ENCODE measurements around the gene TYRP1. TPM values are rescaled to one million over a fixed set of nuclear protein-coding genes. Genes with fewer than 3 reads are reported as not detected.

Gene TYRP1
- polyA plus RNA-seq, 1 donor from 2014 or later, result not detected

DNA sequence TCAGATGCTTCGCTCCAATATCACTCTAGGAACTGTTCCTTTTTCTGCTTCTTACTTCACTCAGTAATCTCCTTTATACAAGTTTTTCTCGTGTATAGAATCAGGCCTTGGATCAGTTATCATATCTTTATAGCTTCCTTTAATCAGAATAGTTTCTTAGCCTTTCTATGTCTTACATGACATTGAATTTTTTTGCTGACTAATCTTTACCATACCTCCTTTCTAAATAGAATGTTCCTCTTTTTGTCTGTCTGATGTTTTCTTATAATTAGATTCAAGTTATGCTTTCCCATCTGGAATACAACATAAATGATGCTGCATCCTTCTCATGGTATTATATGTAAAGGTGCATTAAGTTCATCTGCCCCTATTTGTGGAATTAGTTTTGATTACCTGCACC, 40.2 kb upstream of the TYRP1 start:
- Histone ChIP-seq H3F3A (ENCODE audit: insufficient read depth, low read length, poor library complexity, severe bottlenecking) (no peaks in the 10 kb centered on the region), H3K4me2 (ENCODE audit: low read length) (no peak overlapping the region), H3K4me3 (ENCODE audit: low read length) (no peak overlapping the region), H3K9me3 (ENCODE audit: low read length) (no peaks in the 10 kb centered on the region), H4K20me1 (ENCODE audit: insufficient read depth) (no peaks in the 10 kb centered on the region), H3K9ac (ENCODE audit: low read length) (no peak overlapping the region), H3K27me3 (ENCODE audit: insufficient read depth, low read depth, low read length) (no peaks in the 10 kb centered on the region), H3K27ac (ENCODE audit: low read length) (no peak overlapping the region), H3K9me2 (ENCODE audit: insufficient read depth, low read length) (no peaks in the 10 kb centered on the region), H2AFZ (ENCODE audit: low read depth, low read length) (no peak overlapping the region), H3K79me2 (replicated peaks; ENCODE audit: insufficient read depth, low read length) (no peaks in the 10 kb centered on the region), H3K36me3 (ENCODE audit: insufficient read depth, low read length) (no peaks in the 10 kb centered on the region)
- TF ChIP-seq, protein P1, sequence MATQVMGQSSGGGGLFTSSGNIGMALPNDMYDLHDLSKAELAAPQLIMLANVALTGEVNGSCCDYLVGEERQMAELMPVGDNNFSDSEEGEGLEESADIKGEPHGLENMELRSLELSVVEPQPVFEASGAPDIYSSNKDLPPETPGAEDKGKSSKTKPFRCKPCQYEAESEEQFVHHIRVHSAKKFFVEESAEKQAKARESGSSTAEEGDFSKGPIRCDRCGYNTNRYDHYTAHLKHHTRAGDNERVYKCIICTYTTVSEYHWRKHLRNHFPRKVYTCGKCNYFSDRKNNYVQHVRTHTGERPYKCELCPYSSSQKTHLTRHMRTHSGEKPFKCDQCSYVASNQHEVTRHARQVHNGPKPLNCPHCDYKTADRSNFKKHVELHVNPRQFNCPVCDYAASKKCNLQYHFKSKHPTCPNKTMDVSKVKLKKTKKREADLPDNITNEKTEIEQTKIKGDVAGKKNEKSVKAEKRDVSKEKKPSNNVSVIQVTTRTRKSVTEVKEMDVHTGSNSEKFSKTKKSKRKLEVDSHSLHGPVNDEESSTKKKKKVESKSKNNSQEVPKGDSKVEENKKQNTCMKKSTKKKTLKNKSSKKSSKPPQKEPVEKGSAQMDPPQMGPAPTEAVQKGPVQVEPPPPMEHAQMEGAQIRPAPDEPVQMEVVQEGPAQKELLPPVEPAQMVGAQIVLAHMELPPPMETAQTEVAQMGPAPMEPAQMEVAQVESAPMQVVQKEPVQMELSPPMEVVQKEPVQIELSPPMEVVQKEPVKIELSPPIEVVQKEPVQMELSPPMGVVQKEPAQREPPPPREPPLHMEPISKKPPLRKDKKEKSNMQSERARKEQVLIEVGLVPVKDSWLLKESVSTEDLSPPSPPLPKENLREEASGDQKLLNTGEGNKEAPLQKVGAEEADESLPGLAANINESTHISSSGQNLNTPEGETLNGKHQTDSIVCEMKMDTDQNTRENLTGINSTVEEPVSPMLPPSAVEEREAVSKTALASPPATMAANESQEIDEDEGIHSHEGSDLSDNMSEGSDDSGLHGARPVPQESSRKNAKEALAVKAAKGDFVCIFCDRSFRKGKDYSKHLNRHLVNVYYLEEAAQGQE (IDR thresholded peaks at IDR 0.05; ENCODE audit: borderline replicate concordance), result no peak
- TF ChIP-seq POLR2AphosphoS5 (IDR thresholded peaks at IDR 0.05), result no peak
- TF ChIP-seq, protein P2, sequence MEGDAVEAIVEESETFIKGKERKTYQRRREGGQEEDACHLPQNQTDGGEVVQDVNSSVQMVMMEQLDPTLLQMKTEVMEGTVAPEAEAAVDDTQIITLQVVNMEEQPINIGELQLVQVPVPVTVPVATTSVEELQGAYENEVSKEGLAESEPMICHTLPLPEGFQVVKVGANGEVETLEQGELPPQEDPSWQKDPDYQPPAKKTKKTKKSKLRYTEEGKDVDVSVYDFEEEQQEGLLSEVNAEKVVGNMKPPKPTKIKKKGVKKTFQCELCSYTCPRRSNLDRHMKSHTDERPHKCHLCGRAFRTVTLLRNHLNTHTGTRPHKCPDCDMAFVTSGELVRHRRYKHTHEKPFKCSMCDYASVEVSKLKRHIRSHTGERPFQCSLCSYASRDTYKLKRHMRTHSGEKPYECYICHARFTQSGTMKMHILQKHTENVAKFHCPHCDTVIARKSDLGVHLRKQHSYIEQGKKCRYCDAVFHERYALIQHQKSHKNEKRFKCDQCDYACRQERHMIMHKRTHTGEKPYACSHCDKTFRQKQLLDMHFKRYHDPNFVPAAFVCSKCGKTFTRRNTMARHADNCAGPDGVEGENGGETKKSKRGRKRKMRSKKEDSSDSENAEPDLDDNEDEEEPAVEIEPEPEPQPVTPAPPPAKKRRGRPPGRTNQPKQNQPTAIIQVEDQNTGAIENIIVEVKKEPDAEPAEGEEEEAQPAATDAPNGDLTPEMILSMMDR (IDR thresholded peaks at IDR 0.05; ENCODE audit: poor library complexity, severe bottlenecking), result no peak
- no peak for TF ChIP-seq RAD21 (conservative IDR thresholded peaks at IDR 0.05)
- TF ChIP-seq EP300 (conservative IDR thresholded peaks at IDR 0.05; ENCODE audit: poor library complexity, severe bottlenecking), result no peak
- no peak for TF ChIP-seq MXI1 (conservative IDR thresholded peaks at IDR 0.05; ENCODE audit: poor library complexity, severe bottlenecking)
- no peak for TF ChIP-seq TAF1 (IDR thresholded peaks at IDR 0.05; ENCODE audit: low read depth)

DNA sequence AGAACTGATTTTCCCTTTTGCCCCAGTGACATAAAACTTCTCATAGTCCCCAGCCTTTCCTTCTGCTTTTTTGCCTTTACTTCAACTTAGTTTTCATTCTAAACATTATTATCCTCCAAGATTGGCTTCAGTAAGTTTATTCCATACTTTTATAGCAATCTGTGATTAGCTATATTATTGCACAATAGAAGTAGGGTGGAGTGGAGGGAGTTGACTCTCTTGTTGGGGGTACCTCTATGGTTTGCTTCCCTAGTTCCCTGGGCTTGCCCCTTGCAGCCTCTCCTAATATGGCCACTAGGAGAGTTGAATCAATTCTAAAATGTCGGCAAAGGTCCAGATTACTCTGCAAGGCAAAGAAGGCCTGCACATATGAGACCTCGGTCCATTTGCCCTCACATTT, 36.4 kb upstream of the TYRP1 start:
- H3K4me3 ChIP-seq (ENCODE audit: low read length), result no peak overlapping the region
- TF ChIP-seq EZH2 (IDR thresholded peaks at IDR 0.05; ENCODE audit: borderline replicate concordance, insufficient read depth, low read length, poor library complexity, severe bottlenecking), result no peak
- TF ChIP-seq, protein P1 (IDR thresholded peaks at IDR 0.05; ENCODE audit: borderline replicate concordance), result no peak

More for the DNA sequence above, 36.4 kb upstream of the TYRP1 start:
- H3K4me2 ChIP-seq (ENCODE audit: low read length), result no peak overlapping the region
- H3K36me3 ChIP-seq (ENCODE audit: insufficient read depth, low read length), result no peaks in the 10 kb centered on the region
- no peak overlapping the region for H2AFZ ChIP-seq (ENCODE audit: low read depth, low read length)
- no peaks in the 10 kb centered on the region for H4K20me1 ChIP-seq (ENCODE audit: insufficient read depth)
- H3K9me2 ChIP-seq (ENCODE audit: insufficient read depth, low read length), result no peaks in the 10 kb centered on the region
- no peaks in the 10 kb centered on the region for H3K79me2 ChIP-seq (replicated peaks; ENCODE audit: insufficient read depth, low read length)
- no peak overlapping the region for H3K27ac ChIP-seq (ENCODE audit: low read length)
- no peaks in the 10 kb centered on the region for H3K9me3 ChIP-seq (ENCODE audit: low read length)
- no peak overlapping the region for H3K9ac ChIP-seq (ENCODE audit: low read length)
- H3K27me3 ChIP-seq (ENCODE audit: insufficient read depth, low read depth, low read length), result no peaks in the 10 kb centered on the region
- H3F3A ChIP-seq (ENCODE audit: insufficient read depth, low read length, poor library complexity, severe bottlenecking), result no peaks in the 10 kb centered on the region
